Fibroblast of skin of scalp (primary cell): ENCODE measurements around the gene TMCO5A. TPM values are rescaled to one million over a fixed set of nuclear protein-coding genes. Genes with fewer than 3 reads are reported as not detected.
A peak's percentile ranks its signal among the peaks of the same experiment; 100 is the strongest.
"Not testable (repeated sequence)": the region's sequence is repeated elsewhere in the genome, so short reads cannot be mapped to it uniquely, and the experiment has no call there.

Experiments
- DNase-seq: peaks from one replicate; pipeline ENCODE4 v3.0.0-alpha.2; 2013
- polyA plus RNA-seq, 2 experiments: library from polyadenylated mRNA; unstranded; fragments of 120-200 nt; gene quantifications; one replicate each; pipeline ENCODE4 v1.2.1, GENCODE V29; 2013; ENCODE audit not compliant: insufficient read length in 2 of 2

Gene TMCO5A
- polyA plus RNA-seq (2013, experiment 1 of 2; ENCODE audit: insufficient read length) = not detected
- polyA plus RNA-seq (2013, experiment 2 of 2; ENCODE audit: insufficient read length) = not detected

GRCh38 chr15:37934340-37934739 is at the start of gene TMCO5A:
Gene TMCO5A, plus strand, starts transcription at chr15:37934640. Its CDS starts 1,684 bp downstream, at chr15:37936324.
- DNase-seq = no peak

- DNase-seq = no peak
Observed at GRCh38 chr15:37885651-37886050, 48.8 kb upstream of the TMCO5A start.

- peak; percentile 8 for DNase-seq
Observed at GRCh38 chr15:37888356-37888755, 46.1 kb upstream of the TMCO5A start.

GRCh38 chr15:37891766-37892368 is 42.6 kb upstream of the TMCO5A start:
- peak; percentile 68 for DNase-seq

- no peak for DNase-seq
Observed at GRCh38 chr15:37893309-37893708, 41.1 kb upstream of the TMCO5A start.

GRCh38 chr15:37898362-37898761 is 36.1 kb upstream of the TMCO5A start:
- DNase-seq = no peak

GRCh38 chr15:37900326-37901221 is 33.9 kb upstream of the TMCO5A start:
- peak; percentile 73 for DNase-seq

- no peak for DNase-seq
Observed at GRCh38 chr15:37902126-37902525, 32.3 kb upstream of the TMCO5A start.

- no peak for DNase-seq
Observed at GRCh38 chr15:37903919-37904625, 30.4 kb upstream of the TMCO5A start.

- DNase-seq = peak; percentile 23
Observed at GRCh38 chr15:37907136-37907535, 27.3 kb upstream of the TMCO5A start.

GRCh38 chr15:37921527-37922385 is 12.7 kb upstream of the TMCO5A start:
- DNase-seq = no peak

- no peak for DNase-seq
Observed at GRCh38 chr15:37926136-37926535, 8.3 kb upstream of the TMCO5A start.

- DNase-seq = no peak
Observed at GRCh38 chr15:37929238-37929637, 5.2 kb upstream of the TMCO5A start.

- DNase-seq = peak; percentile 39
Observed at GRCh38 chr15:37931321-37931720, 3.1 kb upstream of the TMCO5A start.

- peak; percentile 77 for DNase-seq
Observed at GRCh38 chr15:37931868-37932267, 2.6 kb upstream of the TMCO5A start.

- DNase-seq = no peak
Observed at GRCh38 chr15:37932549-37932948, 1.9 kb upstream of the TMCO5A start.

GRCh38 chr15:37933666-37934065 is 774 bp upstream of the TMCO5A start:
- DNase-seq = peak; percentile 74

GRCh38 chr15:37940876-37941275 is 6.4 kb downstream of the TMCO5A start:
- no peak for DNase-seq

- DNase-seq = no peak
Observed at GRCh38 chr15:37941779-37942178, 7.3 kb downstream of the TMCO5A start.

GRCh38 chr15:37951999-37952398 is 17.6 kb downstream of the TMCO5A start:
- DNase-seq = no peak

- DNase-seq = not testable (repeated sequence)
Observed at GRCh38 chr15:37960742-37961141, 26.3 kb downstream of the TMCO5A start.

GRCh38 chr15:37967788-37968187 is 33.3 kb downstream of the TMCO5A start:
- no peak for DNase-seq
